RWPE2 (cell line): ENCODE results near the gene RASSF8.
A peak's percentile ranks its signal among the peaks of the same experiment; 100 is the strongest.

Source experiments
- ATAC-seq: fragments of 200-7000 bp; cut with Tn5 transposase; 3 replicates; pipeline ENCODE4 v1.9.1; 2021; ENCODE audit warnings: low read depth
- DNase-seq: peaks from one replicate; pipeline ENCODE4 v3.0.0-alpha.2; 2020; ENCODE audit warnings: low spot score
- H3K27ac ChIP-seq: fragments of 450-650 bp; 2 replicates; pipeline ENCODE4 v1.5.1; 2017; ENCODE audit warnings: mild to moderate bottlenecking; ENCODE audit not compliant: poor library complexity, severe bottlenecking
- H3K27me3 ChIP-seq: fragments of 250-450 bp; sonication (Bioruptor Pico); 2 replicates; pipeline ENCODE4 v1.5.1; 2021; ENCODE audit warnings: mild to moderate bottlenecking, moderate library complexity; ENCODE audit not compliant: insufficient read depth, poor library complexity, severe bottlenecking
- H3K36me3 ChIP-seq: fragments of 250-450 bp; sonication (Bioruptor Pico); 2 replicates; pipeline ENCODE4 v1.5.1; 2020; ENCODE audit warnings: low read depth, mild to moderate bottlenecking, moderate library complexity
- H3K4me1 ChIP-seq: fragments of 250-450 bp; sonication (Bioruptor Pico); 2 replicates; pipeline ENCODE4 v1.5.1; 2021; ENCODE audit warnings: mild to moderate bottlenecking, moderate library complexity; ENCODE audit not compliant: insufficient read depth, poor library complexity, severe bottlenecking
- H3K4me3 ChIP-seq: fragments of 250-450 bp; sonication (Bioruptor Pico); 2 replicates; pipeline ENCODE4 v1.5.1; 2021; ENCODE audit warnings: mild to moderate bottlenecking, moderate library complexity; ENCODE audit not compliant: severe bottlenecking
- H3K9me3 ChIP-seq: fragments of 250-450 bp; sonication (Bioruptor Pico); 2 replicates; pipeline ENCODE4 v1.5.1; 2021; ENCODE audit warnings: mild to moderate bottlenecking, moderate library complexity; ENCODE audit not compliant: severe bottlenecking
- CTCF ChIP-seq: fragments of 450-650 bp; IDR thresholded peaks from one replicate; pipeline ENCODE4 v1.5.1; 2017; ENCODE audit warnings: mild to moderate bottlenecking, moderate library complexity; ENCODE audit not compliant: poor library complexity, severe bottlenecking

Gene RASSF8

DNA sequence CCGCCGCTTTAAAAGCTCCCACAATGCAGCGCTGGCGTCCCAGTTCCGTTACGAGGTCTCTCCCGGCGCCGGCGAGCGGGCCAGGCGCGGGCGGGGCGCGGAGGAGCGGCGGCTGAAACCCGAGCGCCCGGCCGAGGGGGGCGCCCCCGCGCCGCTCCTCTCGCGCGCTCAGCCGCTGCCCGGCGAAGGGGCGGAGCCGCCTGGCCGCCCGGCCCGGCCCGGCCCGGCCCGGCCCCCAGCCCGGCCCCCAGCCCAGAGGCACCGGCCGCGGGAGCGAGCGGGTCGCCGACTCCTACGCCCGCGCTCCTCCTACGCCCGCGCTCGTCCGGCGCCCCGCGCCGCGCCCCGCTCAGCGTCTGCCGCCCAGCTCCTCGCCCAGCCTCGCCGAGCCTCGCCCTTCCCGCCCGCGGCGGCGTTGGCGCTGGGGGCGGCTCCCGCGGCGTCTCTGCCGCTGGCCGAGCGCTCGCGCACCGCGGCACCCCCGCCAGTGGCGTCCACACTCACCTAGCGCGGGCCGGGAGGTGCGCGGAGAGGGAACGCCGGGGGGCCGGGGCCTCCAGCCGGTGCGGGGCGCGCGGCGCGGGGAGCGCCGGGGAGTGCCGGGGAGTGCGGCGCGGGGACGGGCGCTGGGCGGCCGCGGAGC lies at the start of gene RASSF8:
Gene RASSF8, plus strand, starts transcription at position 255 of the 643 bp plus-strand sequence. CDS start 96,662 bp downstream, outside the sequence.
- Histone ChIP-seq H3K9me3 (no peaks in the 10 kb centered on the region), H3K4me1 (peaks cover 7% of the 10 kb centered on the region), H3K27ac (peak within 1 kb of the TSS; percentile 86), H3K4me3 (peak within 1 kb of the TSS; percentile 91), H3K27me3 (no peaks in the 10 kb centered on the region), H3K36me3 (no peaks in the 10 kb centered on the region)
- DNase-seq (no peak), ATAC-seq (peak; percentile 71)
- TF ChIP-seq CTCF: no peak

- no peak overlapping the region for H3K4me3 ChIP-seq
These were observed 43.9 kb upstream of the RASSF8 start for GRCh38 chr12:25914551-25914950.

GRCh38 chr12:25924491-25925001 lies 33.9 kb upstream of the RASSF8 start:
- H3K27ac ChIP-seq: peak overlapping the region; percentile 84
- no peaks in the 10 kb centered on the region for H3K9me3 ChIP-seq
- ATAC-seq: peak; percentile 84
- H3K4me1 ChIP-seq: peaks cover 4% of the 10 kb centered on the region
- H3K27me3 ChIP-seq: no peaks in the 10 kb centered on the region
- no peak overlapping the region for H3K4me3 ChIP-seq
- TF ChIP-seq CTCF: no peak
- DNase-seq: peak; percentile 53
- no peaks in the 10 kb centered on the region for H3K36me3 ChIP-seq

More at GRCh38 chr12:25914551-25914950, 43.9 kb upstream of the RASSF8 start:
- H3K9me3 ChIP-seq: no peaks in the 10 kb centered on the region
- ATAC-seq (no peak), DNase-seq (no peak)
- no peak for TF ChIP-seq CTCF
- H3K36me3 ChIP-seq: no peaks in the 10 kb centered on the region
- no peak overlapping the region for H3K27ac ChIP-seq
- no peaks in the 10 kb centered on the region for H3K4me1 ChIP-seq
- H3K27me3 ChIP-seq: no peaks in the 10 kb centered on the region

DNA sequence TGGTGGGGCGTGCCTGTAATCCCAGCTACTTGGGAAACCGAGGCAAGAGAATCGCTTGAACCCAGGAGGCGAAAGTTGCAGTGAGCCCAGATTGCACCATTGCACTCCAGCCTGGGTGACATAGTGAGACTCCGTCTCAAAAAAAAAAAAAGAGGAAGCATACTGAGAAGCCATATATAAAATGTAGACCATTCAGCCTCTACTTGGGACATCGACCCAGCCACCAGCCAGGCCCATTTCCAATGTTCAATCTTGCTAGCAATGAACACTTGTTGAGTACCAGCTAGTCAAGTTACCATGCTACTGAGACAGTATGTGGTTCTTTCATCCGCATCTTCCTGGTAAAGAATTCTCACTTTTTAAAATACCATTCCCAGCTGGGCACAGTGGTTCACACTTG lies 33.4 kb upstream of the RASSF8 start:
- ATAC-seq: no peak
- peaks cover 4% of the 10 kb centered on the region for H3K4me1 ChIP-seq

More for the DNA sequence above, 33.4 kb upstream of the RASSF8 start:
- no peak for TF ChIP-seq CTCF
- H3K9me3 ChIP-seq: no peaks in the 10 kb centered on the region
- H3K27me3 ChIP-seq: no peaks in the 10 kb centered on the region
- peak overlapping the region; percentile 84 for H3K27ac ChIP-seq
- H3K36me3 ChIP-seq: no peaks in the 10 kb centered on the region
- H3K4me3 ChIP-seq: no peak overlapping the region
- DNase-seq: no peak
